Uterus (tissue), 4 donors: Measurements from ENCODE around the gene ADGRD1. TPM values are rescaled to one million over a fixed set of nuclear protein-coding genes. Genes with fewer than 3 reads are reported as not detected.

Source experiments
- DNase-seq, 2 donors: peaks; one replicate each; pipeline ENCODE4 v3.0.0-alpha.2; 2019 to 2020
- H3K27ac ChIP-seq, 2 donors: fragments of 200-600 bp; sonication (generic); 1 replicate in 1 of 2; 2 replicates in 1 of 2; pipeline ENCODE4 v1.5.1; 2016 to 2018
- H3K27me3 ChIP-seq, 2 donors: fragments of 200-600 bp; sonication (generic); one replicate each; pipeline ENCODE4 v1.5.1; 2018 to 2019; ENCODE audit warnings: control low read depth in 1 of 2
- H3K36me3 ChIP-seq, 2 donors: fragments of 200-600 bp; sonication (generic); one replicate each; pipeline ENCODE4 v1.5.1; 2019; ENCODE audit warnings: control low read depth in 1 of 2
- H3K4me1 ChIP-seq, 2 donors: fragments of 200-600 bp; sonication (generic); one replicate each; pipeline ENCODE4 v1.5.1; 2018 to 2019; ENCODE audit warnings: control low read depth in 1 of 2
- H3K4me3 ChIP-seq, 2 donors: fragments of 200-600 bp; sonication (generic); 1 replicate in 1 of 2; 2 replicates in 1 of 2; pipeline ENCODE4 v1.5.1; 2018 to 2019; ENCODE audit warnings: mild to moderate bottlenecking in 1 of 2
- H3K9me3 ChIP-seq, 2 donors: fragments of 200-600 bp; sonication (generic); one replicate each; pipeline ENCODE4 v1.5.1; 2019; ENCODE audit warnings: control low read depth in 1 of 2
- POLR2A ChIP-seq, 2 donors: fragments of 450-650 bp; IDR thresholded peaks; one replicate each; pipeline ENCODE4 v1.6.1; 2016; ENCODE audit warnings: antibody characterized with exemption in 2 of 2, mild to moderate bottlenecking in 1 of 2, moderate library complexity in 1 of 2
- intact Hi-C: fragments of 100-400 bp; cut with DNase I; formaldehyde crosslinking; loops from one replicate; pipeline ENCODE4 v1.15.1; 2023; ENCODE audit warnings: low total_unique reads
- total RNA-seq, 4 donors: library from RNA; depleted of rRNA in 3 of 4; stranded (reverse); fragments of >200 nt in 3 of 4; gene quantifications; one replicate each; pipeline versions ENCODE4 v1.1.0 to v1.2.4, GENCODE V29; 2014 to 2023
- TF ChIP-seq, protein P1 (sequence below), 4 experiments: fragments of 200-600 bp in 2 of 4; fragments of 450-650 bp in 2 of 4; sonication (generic) in 2 of 4; IDR thresholded peaks; one replicate each; pipeline ENCODE4 v1.5.1; 2016 to 2019; ENCODE audit warnings: antibody characterized with exemption in 4 of 4, mild to moderate bottlenecking in 2 of 4, moderate library complexity in 1 of 4
- donor health status: DM: yes; HTN: yes; CAD: no.

ADGRD1 gene
- total RNA-seq, 4 donors from 2014 or later, result 13.5 to 89.9 (median 33.7) TPM

DNA sequence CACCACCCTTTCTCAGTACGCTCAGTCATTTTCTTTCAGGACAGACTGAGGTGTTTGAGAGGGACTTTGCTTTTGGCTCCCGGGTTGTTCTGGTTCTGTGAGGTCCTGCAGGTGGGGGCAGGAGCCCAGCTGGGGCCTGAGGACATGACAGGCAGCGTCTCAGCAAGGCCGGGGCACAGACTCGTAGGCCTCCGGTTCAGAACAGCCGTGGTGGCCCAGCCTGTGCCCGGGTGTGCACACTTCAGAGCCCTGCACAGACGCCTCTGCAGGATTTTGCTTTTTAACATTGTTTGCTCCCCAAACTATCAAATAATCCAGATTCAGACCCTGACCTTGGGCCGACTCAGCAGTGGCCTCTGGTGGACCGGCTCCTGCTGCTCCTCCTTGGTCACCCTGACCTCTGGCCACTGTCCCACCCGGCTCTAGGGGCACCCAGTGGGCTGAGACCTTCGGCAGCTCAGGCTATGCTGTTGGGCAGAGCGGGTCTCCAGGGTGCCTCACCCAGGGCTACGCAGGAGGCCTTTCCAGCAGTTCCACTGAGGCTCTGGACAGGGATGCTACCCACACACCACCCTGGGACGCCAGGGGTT lies 65.2 kb downstream of the ADGRD1 start:
- no peaks in the 10 kb centered on the region for H3K9me3 ChIP-seq
- no peak for DNase-seq
- no peaks in the 10 kb centered on the region for H3K36me3 ChIP-seq
- TF ChIP-seq POLR2A (IDR thresholded peaks at IDR 0.05), result no peak
- TF ChIP-seq, protein P1, sequence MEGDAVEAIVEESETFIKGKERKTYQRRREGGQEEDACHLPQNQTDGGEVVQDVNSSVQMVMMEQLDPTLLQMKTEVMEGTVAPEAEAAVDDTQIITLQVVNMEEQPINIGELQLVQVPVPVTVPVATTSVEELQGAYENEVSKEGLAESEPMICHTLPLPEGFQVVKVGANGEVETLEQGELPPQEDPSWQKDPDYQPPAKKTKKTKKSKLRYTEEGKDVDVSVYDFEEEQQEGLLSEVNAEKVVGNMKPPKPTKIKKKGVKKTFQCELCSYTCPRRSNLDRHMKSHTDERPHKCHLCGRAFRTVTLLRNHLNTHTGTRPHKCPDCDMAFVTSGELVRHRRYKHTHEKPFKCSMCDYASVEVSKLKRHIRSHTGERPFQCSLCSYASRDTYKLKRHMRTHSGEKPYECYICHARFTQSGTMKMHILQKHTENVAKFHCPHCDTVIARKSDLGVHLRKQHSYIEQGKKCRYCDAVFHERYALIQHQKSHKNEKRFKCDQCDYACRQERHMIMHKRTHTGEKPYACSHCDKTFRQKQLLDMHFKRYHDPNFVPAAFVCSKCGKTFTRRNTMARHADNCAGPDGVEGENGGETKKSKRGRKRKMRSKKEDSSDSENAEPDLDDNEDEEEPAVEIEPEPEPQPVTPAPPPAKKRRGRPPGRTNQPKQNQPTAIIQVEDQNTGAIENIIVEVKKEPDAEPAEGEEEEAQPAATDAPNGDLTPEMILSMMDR (IDR thresholded peaks at IDR 0.05), result no peak
- no peak overlapping the region for H3K4me3 ChIP-seq
- H3K27me3 ChIP-seq, result no peaks in the 10 kb centered on the region
- intact Hi-C loops, result no loop called here
- no peaks in the 10 kb centered on the region for H3K4me1 ChIP-seq
- no peak overlapping the region for H3K27ac ChIP-seq

DNA sequence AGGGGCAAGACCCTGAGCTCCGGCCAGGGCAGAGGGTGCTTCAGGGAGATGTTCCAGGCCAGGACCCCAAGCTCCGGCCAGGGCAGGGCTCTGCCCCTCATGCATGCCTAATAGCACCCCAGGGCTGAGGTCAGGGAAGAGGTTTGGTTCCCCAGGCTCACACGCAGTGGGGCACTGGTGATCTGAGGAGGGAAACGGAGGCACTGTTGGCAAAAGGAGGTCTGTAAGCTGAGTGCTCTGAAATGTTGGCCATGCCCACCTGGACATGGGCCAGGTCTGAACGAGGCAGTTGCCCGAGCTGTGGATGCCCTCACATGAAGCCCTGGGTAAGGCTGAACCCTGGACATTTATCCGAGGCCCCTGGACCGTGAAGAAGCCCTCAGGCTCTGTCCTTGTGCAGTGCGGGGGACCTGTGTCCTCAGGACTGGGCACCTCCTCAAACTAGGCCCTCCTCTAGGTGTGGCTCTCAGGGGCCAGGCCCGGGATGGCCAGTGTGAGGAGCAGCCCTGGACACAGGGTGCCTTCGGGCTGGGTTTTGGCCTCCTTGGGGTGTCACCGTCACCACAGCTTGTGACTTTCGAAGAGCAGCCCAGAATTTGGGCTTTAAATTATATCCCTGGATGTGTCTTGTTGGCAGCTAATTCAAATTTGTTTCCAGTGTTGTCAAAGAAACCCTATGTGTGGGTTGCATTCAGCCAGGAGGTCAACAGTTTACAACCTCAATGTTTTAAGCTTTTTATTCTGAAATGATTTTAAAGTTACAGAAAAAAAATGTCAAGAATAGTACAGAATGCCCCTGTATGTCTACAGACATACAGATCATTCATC lies 66.8 kb downstream of the ADGRD1 start:
- no peak overlapping the region for H3K4me3 ChIP-seq
- no peak for DNase-seq
- no peak overlapping the region for H3K27ac ChIP-seq
- H3K36me3 ChIP-seq, result no peaks in the 10 kb centered on the region
- TF ChIP-seq, protein P1 (IDR thresholded peaks at IDR 0.05), result no peak
- no peak for TF ChIP-seq POLR2A (IDR thresholded peaks at IDR 0.05)
- H3K4me1 ChIP-seq, result no peaks in the 10 kb centered on the region
- intact Hi-C loops, result no loop called here
- H3K27me3 ChIP-seq, result no peaks in the 10 kb centered on the region
- no peaks in the 10 kb centered on the region for H3K9me3 ChIP-seq

DNA sequence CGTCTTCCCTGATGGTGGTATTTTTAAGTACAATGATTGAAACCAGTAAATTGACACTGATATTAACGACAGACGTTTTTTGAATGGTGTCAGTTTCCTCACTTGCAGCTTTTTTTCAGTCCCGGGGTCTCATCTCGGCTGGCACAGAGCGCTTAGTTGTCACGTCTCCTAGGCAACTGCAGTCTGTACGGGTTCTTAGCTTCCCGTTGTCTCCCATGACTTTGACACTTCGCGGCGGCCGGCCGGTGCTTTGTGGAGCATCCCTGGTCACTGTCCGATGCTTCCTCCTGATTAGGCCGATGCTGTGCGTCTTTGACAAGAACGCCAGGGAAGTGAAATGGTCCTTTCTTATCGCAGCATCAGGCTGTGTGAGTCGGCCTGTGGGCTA lies 67.4 kb downstream of the ADGRD1 start:
- Histone ChIP-seq H3K9me3 (no peaks in the 10 kb centered on the region), H3K27ac (no peak overlapping the region), H3K4me1 (no peaks in the 10 kb centered on the region), H3K4me3 (no peak overlapping the region), H3K36me3 (no peaks in the 10 kb centered on the region), H3K27me3 (no peaks in the 10 kb centered on the region)
- TF ChIP-seq, protein P1 (IDR thresholded peaks at IDR 0.05), result no peak
- TF ChIP-seq POLR2A (IDR thresholded peaks at IDR 0.05), result no peak
- intact Hi-C loops, result no loop called here
- no peak for DNase-seq

DNA sequence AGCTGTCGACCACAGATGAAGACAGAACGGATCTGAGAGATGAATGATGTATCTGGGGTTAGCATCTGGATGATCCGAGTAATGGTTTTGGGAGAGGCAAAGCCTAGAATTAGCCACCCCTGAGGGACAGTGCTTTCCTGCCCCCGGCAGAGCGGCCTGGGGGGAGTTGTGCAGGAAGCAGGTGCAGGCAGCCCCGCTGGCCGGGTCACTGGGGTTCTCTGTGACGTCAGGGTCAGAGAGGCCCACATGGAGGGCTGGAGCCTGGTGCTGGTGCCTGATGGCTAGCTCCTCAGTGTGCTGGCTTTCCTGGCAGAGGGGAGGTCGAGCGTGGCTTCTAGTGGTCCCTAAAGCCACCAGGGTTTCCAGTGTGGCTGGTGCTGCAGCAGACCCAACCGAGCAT lies 70.3 kb downstream of the ADGRD1 start:
- Histone ChIP-seq H3K4me1 (no peaks in the 10 kb centered on the region), H3K27me3 (no peaks in the 10 kb centered on the region), H3K4me3 (no peak overlapping the region), H3K36me3 (no peaks in the 10 kb centered on the region), H3K27ac (no peak overlapping the region), H3K9me3 (no peaks in the 10 kb centered on the region)
- intact Hi-C loops, result no loop called here
- TF ChIP-seq, protein P1 (IDR thresholded peaks at IDR 0.05), result no peak
- TF ChIP-seq POLR2A (IDR thresholded peaks at IDR 0.05), result no peak
- DNase-seq, result no peak

DNA sequence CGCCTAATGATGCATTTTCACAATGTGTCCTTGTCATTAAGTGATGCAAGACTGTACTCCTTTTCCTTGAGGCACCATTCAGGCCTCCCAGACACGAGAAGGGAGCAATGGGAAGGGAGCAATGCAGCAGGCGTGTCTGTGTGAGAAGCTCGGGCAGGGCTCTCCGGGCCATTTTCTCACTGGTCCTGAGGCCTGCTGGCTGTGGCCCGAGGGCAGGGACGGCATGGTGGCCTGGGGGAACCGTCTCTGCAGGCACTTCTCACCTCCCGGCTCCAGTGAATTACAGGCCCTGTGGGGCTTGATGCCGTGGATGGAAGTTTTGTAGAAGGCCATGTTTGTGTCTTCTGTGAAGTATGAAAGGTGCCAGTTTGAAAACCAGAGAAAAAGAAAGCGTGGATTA lies 71.0 kb downstream of the ADGRD1 start:
- no peaks in the 10 kb centered on the region for H3K27me3 ChIP-seq
- H3K27ac ChIP-seq, result no peak overlapping the region
- TF ChIP-seq, protein P1 (IDR thresholded peaks at IDR 0.05), result no peak
- TF ChIP-seq POLR2A (IDR thresholded peaks at IDR 0.05), result no peak
- no peaks in the 10 kb centered on the region for H3K9me3 ChIP-seq
- no peak overlapping the region for H3K4me3 ChIP-seq
- no peak for DNase-seq
- intact Hi-C loops, result no loop called here
- H3K4me1 ChIP-seq, result no peaks in the 10 kb centered on the region
- H3K36me3 ChIP-seq, result no peaks in the 10 kb centered on the region
